HG03103 (cell line): Measurements from ENCODE around the gene NTRK2.

Source experiments
- ATAC-seq: cut with Tn5 transposase; IDR thresholded peaks from one replicate; pipeline ENCODE4 v1.9.1; 2021; ENCODE audit warnings: low read depth; ENCODE audit not compliant: unreplicated experiment

The NTRK2 gene

GRCh38 chr9:84843175-84843824 lies 173.8 kb downstream of the NTRK2 start:
- no peak for ATAC-seq

- no peak for ATAC-seq
Measured at GRCh38 chr9:84845956-84846900, 176.7 kb downstream of the NTRK2 start.

- ATAC-seq, result no peak
Measured at GRCh38 chr9:84846906-84847305, 177.4 kb downstream of the NTRK2 start.

- ATAC-seq, result no peak
Measured at GRCh38 chr9:84849049-84849448, 179.5 kb downstream of the NTRK2 start.

GRCh38 chr9:84850830-84851392 lies 181.4 kb downstream of the NTRK2 start:
- ATAC-seq, result no peak

- no peak for ATAC-seq
Measured at GRCh38 chr9:84851935-84852585, 182.5 kb downstream of the NTRK2 start.

- no peak for ATAC-seq
Measured at GRCh38 chr9:84852617-84853301, 183.2 kb downstream of the NTRK2 start.

GRCh38 chr9:84856181-84856632 lies 186.7 kb downstream of the NTRK2 start:
- no peak for ATAC-seq

GRCh38 chr9:84857211-84857610 lies 187.7 kb downstream of the NTRK2 start:
- no peak for ATAC-seq

- no peak for ATAC-seq
Measured at GRCh38 chr9:84858364-84858763, 188.8 kb downstream of the NTRK2 start.

GRCh38 chr9:84860249-84861115 lies 191.0 kb downstream of the NTRK2 start:
- no peak for ATAC-seq

GRCh38 chr9:84861455-84861854 lies 191.9 kb downstream of the NTRK2 start:
- ATAC-seq, result no peak

GRCh38 chr9:84862308-84862707 lies 192.8 kb downstream of the NTRK2 start:
- no peak for ATAC-seq

- ATAC-seq, result no peak
Measured at GRCh38 chr9:84862810-84863287, 193.3 kb downstream of the NTRK2 start.

- ATAC-seq, result no peak
Measured at GRCh38 chr9:84863372-84863771, 193.8 kb downstream of the NTRK2 start.

GRCh38 chr9:84866396-84867175 lies 197.1 kb downstream of the NTRK2 start:
- ATAC-seq, result no peak

- ATAC-seq, result no peak
Measured at GRCh38 chr9:84867186-84867585, 197.7 kb downstream of the NTRK2 start.

- no peak for ATAC-seq
Measured at GRCh38 chr9:84869091-84869490, 199.6 kb downstream of the NTRK2 start.
